A549 (cell line): Measurements from ENCODE around the gene ZNF804B. TPM values are rescaled to one million over a fixed set of nuclear protein-coding genes. Genes with fewer than 3 reads are reported as not detected.

Experiments used
- ATAC-seq, 2 experiments: fragments of 200-7000 bp in 1 of 2; fragments of >200 bp in 1 of 2; cut with Nextera tagmentation in 1 of 2; cut with Tn5 transposase in 1 of 2; 3 replicates each; pipeline versions ENCODE4 v1.8.0 to v1.9.1; 2018 to 2020; ENCODE audit warnings: mild to moderate bottlenecking in 1 of 2, moderate library complexity in 1 of 2
- CTCF ChIA-PET: fragments of 300-600 bp; sonication (Branson Sonifier 250); formaldehyde crosslinking; extraction: SDS; loops from one replicate; lab custom pipeline; 2021; ENCODE audit warnings: antibody characterized with exemption, inconsistent platforms; lab: Yijun Ruan, JAX
- POLR2A ChIA-PET: fragments of 350-600 bp; formaldehyde crosslinking; extraction: SDS; loops from one replicate; lab custom pipeline; 2021; ENCODE audit warnings: antibody characterized with exemption, inconsistent platforms; lab: Yijun Ruan, JAX
- DNase-seq, 2 experiments: peaks; one replicate each; pipeline versions ENCODE4 v3.0.0 to v3.0.0-alpha.2; 2011 to 2016; ENCODE audit warnings: low read depth in 1 of 2, low spot score in 1 of 2
- FAIRE-seq: peaks from 2 replicates; lab custom pipeline; 2011; peaks lifted over from hg19 to GRCh38; lab: Jason Lieb, UNC
- H3K27ac ChIP-seq, 2 experiments: fragments of >200 bp; sonication (Bioruptor Twin); formaldehyde crosslinking; 3 replicates each; pipeline ENCODE4 v1.5.1; 2016 to 2017
- H3K4me1 ChIP-seq: fragments of >200 bp; sonication (Bioruptor Twin); formaldehyde crosslinking; 3 replicates; pipeline ENCODE4 v1.6.1; 2016
- H3K4me2 ChIP-seq: fragments of >200 bp; sonication (Bioruptor Twin); formaldehyde crosslinking; 3 replicates; pipeline ENCODE4 v1.6.1; 2016
- H3K4me3 ChIP-seq: fragments of >200 bp; sonication (Bioruptor Twin); formaldehyde crosslinking; 3 replicates; pipeline ENCODE4 v1.5.1; 2016
- H3K9me3 ChIP-seq: fragments of >200 bp; sonication (Bioruptor Twin); formaldehyde crosslinking; 3 replicates; pipeline ENCODE4 v1.6.1; 2016
- CBX2 ChIP-seq: fragments of 200-600 bp; sonication (generic); IDR thresholded peaks from 2 replicates; pipeline ENCODE4 v1.6.1; 2016; ENCODE audit warnings: low read depth, mild to moderate bottlenecking, borderline replicate concordance
- CEBPB ChIP-seq, 2 experiments: fragments of >200 bp in 1 of 2; sonication (Bioruptor Twin) in 1 of 2; formaldehyde crosslinking in 1 of 2; IDR thresholded peaks; 2 replicates each; pipeline ENCODE4 v1.6.1; 2012 to 2016
- CHD4 ChIP-seq: fragments of 200-600 bp; sonication (generic); IDR thresholded peaks from 2 replicates; pipeline ENCODE4 v1.6.1; 2016; ENCODE audit warnings: antibody characterized with exemption, mild to moderate bottlenecking, borderline replicate concordance
- EHMT2 ChIP-seq: fragments of 200-600 bp; sonication (generic); IDR thresholded peaks from 2 replicates; pipeline ENCODE4 v1.6.1; 2016; ENCODE audit warnings: antibody characterized with exemption, low read depth, mild to moderate bottlenecking, moderate library complexity
- EP300 ChIP-seq, 2 experiments: fragments of >200 bp; sonication (Bioruptor Twin); formaldehyde crosslinking; IDR thresholded peaks; 2 replicates in 1 of 2; 3 replicates in 1 of 2; pipeline ENCODE4 v1.6.1; 2016 to 2017
- ESRRA ChIP-seq: fragments of 150-350 bp; IDR thresholded peaks from 2 replicates; pipeline ENCODE4 v1.6.1; 2014; ENCODE audit warnings: mild to moderate bottlenecking, low read length, borderline replicate concordance
- FOSB ChIP-seq: fragments of 250-450 bp; sonication (Bioruptor Pico); IDR thresholded peaks from 2 replicates; pipeline ENCODE4 v1.5.0; 2020; ENCODE audit warnings: mild to moderate bottlenecking, moderate library complexity
- FOSL2 ChIP-seq, 2 experiments: fragments of 450-650 bp in 1 of 2; fragments of >200 bp in 1 of 2; sonication (Bioruptor Twin) in 1 of 2; formaldehyde crosslinking; IDR thresholded peaks; 2 replicates each; pipeline versions ENCODE4 v1.5.0 to v1.6.1; 2016 to 2020; ENCODE audit warnings: mild to moderate bottlenecking in 1 of 2, moderate library complexity in 1 of 2
- FOXS1 ChIP-seq: fragments of 250-450 bp; sonication (Bioruptor Pico); IDR thresholded peaks from 2 replicates; pipeline ENCODE4 v1.5.0; 2020; ENCODE audit warnings: mild to moderate bottlenecking, moderate library complexity
- GATA3 ChIP-seq: IDR thresholded peaks from 2 replicates; pipeline ENCODE4 v1.6.1; 2012; ENCODE audit warnings: borderline replicate concordance
- HDAC2 ChIP-seq: fragments of 200-600 bp; sonication (generic); IDR thresholded peaks from 2 replicates; pipeline ENCODE4 v1.6.1; 2016
- HEYL ChIP-seq: fragments of 250-450 bp; sonication (Bioruptor Pico); IDR thresholded peaks from 2 replicates; pipeline ENCODE4 v1.8.0; 2021; ENCODE audit warnings: mild to moderate bottlenecking, moderate library complexity
- HOXA7 ChIP-seq: fragments of 250-450 bp; sonication (Bioruptor Pico); IDR thresholded peaks from 2 replicates; pipeline ENCODE4 v1.5.0; 2020; ENCODE audit warnings: mild to moderate bottlenecking, moderate library complexity
- HOXB5 ChIP-seq: fragments of 250-450 bp; sonication (Bioruptor Pico); IDR thresholded peaks from 2 replicates; pipeline ENCODE4 v1.5.0; 2020; ENCODE audit warnings: mild to moderate bottlenecking, moderate library complexity
- JUN ChIP-seq, 2 experiments: fragments of >200 bp; sonication (Bioruptor Twin); formaldehyde crosslinking; IDR thresholded peaks; 2 replicates in 1 of 2; 3 replicates in 1 of 2; pipeline ENCODE4 v1.6.1; 2016 to 2017
- KDM5A ChIP-seq: fragments of 200-600 bp; sonication (generic); IDR thresholded peaks from 2 replicates; pipeline ENCODE4 v1.6.1; 2016; ENCODE audit warnings: antibody characterized with exemption, mild to moderate bottlenecking
- MAFK ChIP-seq: fragments of 450-650 bp; IDR thresholded peaks from 2 replicates; pipeline ENCODE4 v1.6.1; 2014; ENCODE audit not compliant: partially characterized antibody
- MYC ChIP-seq: IDR thresholded peaks from 2 replicates; pipeline ENCODE4 v1.6.1; 2012; ENCODE audit warnings: mild to moderate bottlenecking, inconsistent platforms, low read length, improper control_type of control experiment, borderline replicate concordance
- NFE2L2 ChIP-seq: fragments of 150-350 bp; conservative IDR thresholded peaks from 2 replicates; pipeline ENCODE4 v1.6.1; 2014; ENCODE audit warnings: low read length
- NR3C1 ChIP-seq: fragments of >200 bp; sonication (Bioruptor Twin); formaldehyde crosslinking; IDR thresholded peaks from 3 replicates; pipeline ENCODE4 v1.6.1; 2017
- POLR2A ChIP-seq: IDR thresholded peaks from 2 replicates; pipeline ENCODE4 v1.6.1; 2012; ENCODE audit warnings: mild to moderate bottlenecking, low read length
- RCOR1 ChIP-seq: fragments of 150-350 bp; IDR thresholded peaks from 2 replicates; pipeline ENCODE4 v1.6.1; 2014; ENCODE audit warnings: antibody characterized with exemption, low read length, low read depth
- RFX5 ChIP-seq: fragments of 450-650 bp; IDR thresholded peaks from 2 replicates; pipeline ENCODE4 v1.7.1; 2014; ENCODE audit warnings: antibody characterized with exemption, mild to moderate bottlenecking, moderate library complexity
- RNF2 ChIP-seq: fragments of 200-600 bp; sonication (generic); IDR thresholded peaks from 2 replicates; pipeline ENCODE4 v1.6.1; 2016; ENCODE audit warnings: low read depth, mild to moderate bottlenecking, antibody characterized with exemption, moderate library complexity, borderline replicate concordance
- SMC3 ChIP-seq: fragments of >200 bp; sonication (Bioruptor Twin); formaldehyde crosslinking; IDR thresholded peaks from 3 replicates; pipeline ENCODE4 v1.6.1; 2018; ENCODE audit warnings: inconsistent platforms
- SREBF2 ChIP-seq: fragments of 450-650 bp; IDR thresholded peaks from 2 replicates; pipeline ENCODE4 v1.6.1; 2014; ENCODE audit warnings: mild to moderate bottlenecking, moderate library complexity
- ZC3H11A ChIP-seq: fragments of 450-650 bp; IDR thresholded peaks from 2 replicates; pipeline ENCODE4 v1.6.1; 2014; ENCODE audit warnings: antibody characterized with exemption, mild to moderate bottlenecking
- ZSCAN20 ChIP-seq: fragments of 250-450 bp; sonication (Bioruptor Pico); IDR thresholded peaks from 2 replicates; pipeline ENCODE4 v1.8.0; 2022; ENCODE audit warnings: mild to moderate bottlenecking, moderate library complexity
- WGBS: methylation state at CpG from one replicate; pipeline ENCODE4 v1.1.6; 2017; ENCODE audit errors: missing lambda C conversion rate; 5-methylcytosine and 5-hydroxymethylcytosine counted together
- polyA plus RNA-seq, 4 experiments: library from polyadenylated mRNA; depleted of rRNA in 3 of 4; stranded (reverse); fragments of >200 nt; fragmentation: RNase III in 1 of 4; extraction: RNeasy Plus Mini Kit Qiagen cat#74134 plus additional on column Dnase treatment in 1 of 4; gene quantifications; 2 replicates in 3 of 4; 3 replicates in 1 of 4; pipeline ENCODE4 v1.2.3, GENCODE V29; 2011 to 2017
- TF ChIP-seq, protein P1 (sequence below): IDR thresholded peaks from 2 replicates; pipeline ENCODE4 v1.6.1; 2012
- TF ChIP-seq, protein P2 (sequence below): IDR thresholded peaks from 2 replicates; pipeline ENCODE4 v1.6.1; 2012
- TF ChIP-seq, protein P3 (sequence below): fragments of 450-650 bp; IDR thresholded peaks from 2 replicates; pipeline ENCODE4 v1.6.1; 2014; ENCODE audit warnings: antibody characterized with exemption
- TF ChIP-seq, protein P4 (sequence below): fragments of 250-450 bp; sonication (Bioruptor Pico); IDR thresholded peaks from 2 replicates; pipeline ENCODE4 v1.5.0; 2021; ENCODE audit warnings: mild to moderate bottlenecking, moderate library complexity, borderline replicate concordance

ZNF804B gene
- polyA plus RNA-seq, 2 of the 4 experiments (the other 2 are of a cell fraction) = not detected

DNA sequence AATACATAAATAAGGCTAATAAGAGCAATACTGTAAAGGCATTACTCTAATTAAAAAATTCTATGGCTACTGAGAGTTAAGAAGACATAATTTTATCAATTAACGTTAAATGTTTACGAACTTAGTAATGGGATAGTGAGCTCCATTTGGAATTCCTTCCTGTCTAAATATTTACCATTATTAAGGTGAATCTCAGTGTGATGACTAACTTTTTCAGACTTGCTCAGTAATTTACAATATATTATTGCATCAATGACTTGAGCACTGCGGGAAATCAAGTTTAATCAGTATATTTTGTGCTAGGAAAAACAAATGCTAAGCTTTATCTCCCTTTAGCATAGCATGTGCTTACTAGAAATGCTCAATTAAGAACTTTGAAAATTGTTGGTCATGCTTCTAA lies 318.5 kb downstream of the ZNF804B start (continued):
- TF ChIP-seq ESRRA = no peak
- no peak for TF ChIP-seq CHD4
- no peak for TF ChIP-seq NR3C1
- TF ChIP-seq GATA3 = no peak

DNA sequence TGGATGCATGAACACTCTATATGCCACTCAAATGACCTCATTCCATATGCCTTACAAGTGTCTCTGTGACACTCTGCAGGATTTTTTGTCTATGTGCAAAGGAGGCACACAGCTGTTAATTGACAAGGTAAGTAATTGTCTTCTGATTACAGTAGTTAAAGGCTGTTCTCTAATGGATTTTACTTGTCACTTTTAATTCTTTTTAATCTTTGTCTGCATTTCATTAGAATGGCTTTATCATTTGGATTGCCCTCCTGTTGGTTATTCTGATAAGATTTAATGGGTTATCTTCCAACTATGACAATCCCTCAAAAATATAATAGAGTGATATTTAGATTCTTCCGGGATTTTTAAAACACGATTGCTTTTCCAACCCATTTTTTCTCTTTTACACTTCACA lies 326.1 kb downstream of the ZNF804B start:
- ChIA-PET POLR2A (no interaction called here), CTCF (no interaction called here)
- 66% methylated on average over 2 of the region's 2 CpGs for WGBS

DNA sequence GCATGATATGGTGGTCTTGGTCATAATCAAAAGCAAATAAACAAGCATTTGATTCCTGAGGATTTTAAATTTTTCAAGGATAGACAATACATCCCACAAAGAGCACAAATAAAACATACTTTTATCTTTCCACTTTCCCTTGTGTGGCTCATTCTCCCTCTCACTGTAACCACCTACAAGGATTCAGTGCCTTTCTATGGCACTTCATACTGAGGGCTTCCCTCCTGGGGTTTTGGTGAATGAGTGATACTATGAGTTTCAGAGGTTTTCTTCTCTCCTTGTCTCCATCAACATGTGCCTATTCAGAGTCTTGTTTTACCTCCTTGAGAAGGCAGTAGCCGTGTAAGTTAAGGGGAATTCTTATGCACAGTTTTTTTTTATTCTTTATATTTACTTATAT lies 332.1 kb downstream of the ZNF804B start:
- no peak for ATAC-seq
- CTCF ChIA-PET = no interaction called here
- Histone ChIP-seq H3K27ac (no peak overlapping the region), H3K4me2 (no peak overlapping the region), H3K4me3 (no peak overlapping the region), H3K4me1 (no peaks in the 10 kb centered on the region), H3K9me3 (no peaks in the 10 kb centered on the region)
- POLR2A ChIA-PET = no interaction called here
- WGBS = 3% methylated on average over 1 of the region's 1 CpG
- DNase-seq = no peak
- no peak for TF ChIP-seq FOXS1 (CRISPR knock-in tag)
- no peak for TF ChIP-seq SREBF2
- no peak for TF ChIP-seq HOXB5 (CRISPR knock-in tag)
- no peak for TF ChIP-seq RNF2
- no peak for TF ChIP-seq KDM5A
- no peak for TF ChIP-seq FOSL2 (IDR thresholded peaks at IDR 0.05)
- no peak for TF ChIP-seq FOSL2 (CRISPR knock-in tag; IDR thresholded peaks at IDR 0.05)
- no peak for TF ChIP-seq RFX5
- TF ChIP-seq EP300 (IDR thresholded peaks at IDR 0.05) = no peak
- TF ChIP-seq MAFK = no peak
- TF ChIP-seq FOSB (CRISPR knock-in tag) = no peak
- TF ChIP-seq, protein P1, sequence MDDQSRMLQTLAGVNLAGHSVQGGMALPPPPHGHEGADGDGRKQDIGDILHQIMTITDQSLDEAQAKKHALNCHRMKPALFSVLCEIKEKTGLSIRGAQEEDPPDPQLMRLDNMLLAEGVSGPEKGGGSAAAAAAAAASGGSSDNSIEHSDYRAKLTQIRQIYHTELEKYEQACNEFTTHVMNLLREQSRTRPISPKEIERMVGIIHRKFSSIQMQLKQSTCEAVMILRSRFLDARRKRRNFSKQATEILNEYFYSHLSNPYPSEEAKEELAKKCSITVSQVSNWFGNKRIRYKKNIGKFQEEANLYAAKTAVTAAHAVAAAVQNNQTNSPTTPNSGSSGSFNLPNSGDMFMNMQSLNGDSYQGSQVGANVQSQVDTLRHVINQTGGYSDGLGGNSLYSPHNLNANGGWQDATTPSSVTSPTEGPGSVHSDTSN = no peak
- no peak for TF ChIP-seq GATA3
- TF ChIP-seq, protein P2, sequence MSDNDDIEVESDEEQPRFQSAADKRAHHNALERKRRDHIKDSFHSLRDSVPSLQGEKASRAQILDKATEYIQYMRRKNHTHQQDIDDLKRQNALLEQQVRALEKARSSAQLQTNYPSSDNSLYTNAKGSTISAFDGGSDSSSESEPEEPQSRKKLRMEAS = no peak
- no peak for TF ChIP-seq MYC
- TF ChIP-seq HEYL (CRISPR knock-in tag) = no peak
- TF ChIP-seq, all 56 proteins: peak for 0
- FAIRE-seq = no peak

More for the DNA sequence above, 326.1 kb downstream of the ZNF804B start:
- ATAC-seq = no peak
- no peaks in the 10 kb centered on the region for H3K4me1 ChIP-seq
- TF ChIP-seq HDAC2 (no peak), CBX2 (no peak), RCOR1 (no peak), FOSL2 (IDR thresholded peaks at IDR 0.05) (no peak), FOSL2 (CRISPR knock-in tag; IDR thresholded peaks at IDR 0.05) (no peak), MAFK (no peak), CEBPB (IDR thresholded peaks at IDR 0.05) (no peak), NR3C1 (no peak), HOXB5 (CRISPR knock-in tag) (no peak), HOXA7 (CRISPR knock-in tag) (no peak), JUN (IDR thresholded peaks at IDR 0.05) (no peak), SMC3 (no peak), ZC3H11A (no peak), POLR2A (no peak), ESRRA (no peak), NFE2L2 (no peak), ZSCAN20 (CRISPR knock-in tag) (no peak), EHMT2 (no peak)
- TF ChIP-seq, protein P1 = no peak
- TF ChIP-seq, protein P3, sequence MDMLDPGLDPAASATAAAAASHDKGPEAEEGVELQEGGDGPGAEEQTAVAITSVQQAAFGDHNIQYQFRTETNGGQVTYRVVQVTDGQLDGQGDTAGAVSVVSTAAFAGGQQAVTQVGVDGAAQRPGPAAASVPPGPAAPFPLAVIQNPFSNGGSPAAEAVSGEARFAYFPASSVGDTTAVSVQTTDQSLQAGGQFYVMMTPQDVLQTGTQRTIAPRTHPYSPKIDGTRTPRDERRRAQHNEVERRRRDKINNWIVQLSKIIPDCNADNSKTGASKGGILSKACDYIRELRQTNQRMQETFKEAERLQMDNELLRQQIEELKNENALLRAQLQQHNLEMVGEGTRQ = no peak
- TF ChIP-seq, protein P4, sequence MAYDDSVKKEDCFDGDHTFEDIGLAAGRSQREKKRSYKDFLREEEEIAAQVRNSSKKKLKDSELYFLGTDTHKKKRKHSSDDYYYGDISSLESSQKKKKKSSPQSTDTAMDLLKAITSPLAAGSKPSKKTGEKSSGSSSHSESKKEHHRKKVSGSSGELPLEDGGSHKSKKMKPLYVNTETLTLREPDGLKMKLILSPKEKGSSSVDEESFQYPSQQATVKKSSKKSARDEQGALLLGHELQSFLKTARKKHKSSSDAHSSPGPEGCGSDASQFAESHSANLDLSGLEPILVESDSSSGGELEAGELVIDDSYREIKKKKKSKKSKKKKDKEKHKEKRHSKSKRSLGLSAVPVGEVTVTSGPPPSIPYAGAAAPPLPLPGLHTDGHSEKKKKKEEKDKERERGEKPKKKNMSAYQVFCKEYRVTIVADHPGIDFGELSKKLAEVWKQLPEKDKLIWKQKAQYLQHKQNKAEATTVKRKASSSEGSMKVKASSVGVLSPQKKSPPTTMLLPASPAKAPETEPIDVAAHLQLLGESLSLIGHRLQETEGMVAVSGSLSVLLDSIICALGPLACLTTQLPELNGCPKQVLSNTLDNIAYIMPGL (CRISPR knock-in tag) = no peak
- H3K4me3 ChIP-seq = no peak overlapping the region
- H3K27ac ChIP-seq = no peak overlapping the region
- no peak for DNase-seq
- no peaks in the 10 kb centered on the region for H3K9me3 ChIP-seq
- no peak for FAIRE-seq
- no peak overlapping the region for H3K4me2 ChIP-seq
